GM12892 (cell line): ENCODE data around the gene OPCML.

Source experiments
- DNase-seq: peaks from one replicate; pipeline ENCODE4 v3.0.0; 2011; ENCODE audit not compliant: insufficient read length
- FAIRE-seq: peaks from 2 replicates; lab custom pipeline; 2011; peaks lifted over from hg19 to GRCh38; lab: Jason Lieb, UNC
- POLR2A ChIP-seq: IDR thresholded peaks from 2 replicates; pipeline ENCODE4 v1.6.1; 2011; ENCODE audit warnings: low read depth, low read length, control low read depth
- POLR2AphosphoS5 ChIP-seq: IDR thresholded peaks from 2 replicates; pipeline ENCODE4 v1.6.1; 2011; ENCODE audit warnings: low read depth, low read length, control low read depth
- TAF1 ChIP-seq: IDR thresholded peaks from 2 replicates; pipeline ENCODE4 v1.6.1; 2011; ENCODE audit warnings: low read depth, mild to moderate bottlenecking, control low read depth, low read length, borderline replicate concordance

OPCML gene

DNA sequence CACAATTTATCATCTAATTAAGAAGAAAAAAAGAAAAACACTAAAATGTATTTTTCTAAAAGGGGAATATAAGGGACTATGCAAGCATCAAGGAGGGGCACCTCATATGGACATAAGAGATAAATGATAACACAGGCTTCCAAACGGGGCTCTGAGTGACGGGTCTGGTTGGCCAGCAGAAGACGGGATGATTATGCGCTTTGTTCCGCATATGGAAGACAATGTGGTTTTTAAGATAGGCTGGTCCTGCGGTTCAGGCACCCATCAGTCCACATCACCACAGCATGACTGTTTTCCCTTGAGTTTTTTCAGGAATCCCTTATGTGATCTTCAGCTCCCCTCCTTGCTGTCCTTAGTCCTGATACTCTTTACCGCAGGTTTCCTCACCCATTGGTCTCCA, 404.6 kb downstream of the OPCML start:
- FAIRE-seq (no peak), DNase-seq (no peak)
- TF ChIP-seq POLR2A = no peak
- TF ChIP-seq TAF1 = no peak
- no peak for TF ChIP-seq POLR2AphosphoS5

DNA sequence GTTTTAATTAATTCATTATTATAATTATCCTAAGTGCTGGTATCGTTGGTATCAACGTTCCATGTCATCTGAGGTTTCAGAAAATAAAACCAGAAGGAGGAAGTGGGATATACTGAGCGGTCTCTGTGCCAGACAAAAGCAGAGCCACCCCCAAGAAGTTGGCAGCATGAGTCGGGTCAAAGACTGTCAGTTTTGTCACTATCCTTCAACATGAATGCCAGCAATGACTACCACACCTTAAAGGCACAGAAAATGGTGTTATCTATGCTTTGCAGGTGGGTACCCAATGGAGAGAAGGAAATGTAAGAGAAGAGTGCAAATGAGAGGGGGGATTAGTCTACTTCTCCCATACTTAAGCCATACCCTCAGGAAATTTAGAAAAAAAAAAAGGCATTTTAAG, 408.5 kb downstream of the OPCML start:
- no peak for FAIRE-seq
- no peak for TF ChIP-seq TAF1
- no peak for TF ChIP-seq POLR2A
- TF ChIP-seq POLR2AphosphoS5 = no peak
- DNase-seq = no peak

DNA sequence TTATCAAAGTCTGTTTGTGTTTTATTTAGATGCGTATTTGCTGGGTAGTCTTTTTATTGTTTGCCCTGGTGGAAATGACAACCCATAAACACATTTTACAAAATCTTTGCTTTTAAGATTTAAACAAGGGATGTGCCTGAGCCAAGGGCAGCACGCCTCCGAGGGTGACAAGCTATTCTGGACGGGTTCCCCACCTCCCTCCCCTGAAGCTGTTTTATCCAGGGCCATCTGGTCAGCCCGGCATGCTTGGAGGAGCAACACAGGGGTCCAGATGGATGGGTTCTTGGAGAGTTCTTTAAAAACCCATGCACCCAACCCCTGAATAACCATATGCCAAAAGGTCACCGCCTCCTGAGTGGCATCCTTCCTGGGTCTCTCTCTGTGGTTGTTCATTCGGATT, 408.9 kb downstream of the OPCML start:
- DNase-seq (no peak), FAIRE-seq (no peak)
- no peak for TF ChIP-seq POLR2AphosphoS5
- TF ChIP-seq TAF1 = no peak
- TF ChIP-seq POLR2A = no peak

DNA sequence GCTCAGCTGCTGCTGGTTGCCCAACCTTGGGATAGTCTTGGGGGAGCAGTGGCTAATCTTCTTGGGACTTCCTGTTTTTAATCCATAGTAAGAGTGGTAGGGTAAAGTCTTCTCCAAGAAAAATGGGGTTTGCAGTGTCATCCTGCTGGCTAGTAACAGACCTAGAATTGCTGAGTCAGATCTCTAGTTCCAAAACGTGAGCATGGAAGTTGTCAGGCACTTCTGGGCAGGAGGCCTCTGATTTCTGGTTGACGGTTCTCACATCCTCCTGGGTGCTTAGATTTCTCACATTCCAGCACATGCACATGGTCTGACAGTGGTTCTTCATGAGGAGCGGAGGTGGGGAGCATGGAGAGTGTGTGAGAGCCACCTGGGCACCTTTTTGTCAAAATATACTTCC, 410.0 kb downstream of the OPCML start:
- FAIRE-seq (no peak), DNase-seq (no peak)
- no peak for TF ChIP-seq POLR2A
- TF ChIP-seq TAF1 = no peak

DNA sequence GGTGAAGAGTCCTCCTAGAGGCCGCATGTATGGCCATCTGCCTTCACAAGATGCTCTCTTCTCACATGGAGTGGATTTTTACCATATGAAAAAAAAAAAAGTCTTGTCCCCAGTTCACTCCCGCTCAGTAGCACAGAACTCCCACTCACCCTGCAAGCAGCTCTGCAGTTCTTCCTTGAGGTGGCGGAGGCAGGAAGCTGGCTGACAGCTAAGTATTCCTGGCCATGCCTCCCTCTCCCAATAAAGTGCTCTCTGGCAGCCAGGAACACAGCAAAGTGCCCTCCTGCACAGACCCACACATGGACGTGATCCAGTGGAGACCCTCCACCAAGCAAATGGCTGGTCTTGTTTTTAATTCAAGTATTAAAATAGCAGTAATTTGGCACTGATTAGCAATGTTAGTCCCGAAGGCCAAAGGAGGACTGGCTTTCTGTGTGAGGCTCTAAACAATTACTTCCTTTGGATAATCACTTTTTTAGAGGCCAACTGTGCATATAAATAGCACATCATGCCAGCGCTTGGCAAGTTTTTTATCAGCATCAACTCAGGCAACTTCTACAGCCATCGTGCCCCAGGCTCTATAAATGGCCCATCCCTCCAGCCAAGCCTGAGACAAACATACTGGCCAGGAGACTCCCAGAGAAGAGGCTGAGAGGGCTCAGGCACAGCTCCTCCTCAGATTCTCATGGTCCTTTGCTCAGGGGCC, 413.6 kb downstream of the OPCML start:
- no peak for FAIRE-seq
- DNase-seq = no peak
- TF ChIP-seq POLR2A = no peak
- TF ChIP-seq POLR2AphosphoS5 = no peak
- no peak for TF ChIP-seq TAF1

DNA sequence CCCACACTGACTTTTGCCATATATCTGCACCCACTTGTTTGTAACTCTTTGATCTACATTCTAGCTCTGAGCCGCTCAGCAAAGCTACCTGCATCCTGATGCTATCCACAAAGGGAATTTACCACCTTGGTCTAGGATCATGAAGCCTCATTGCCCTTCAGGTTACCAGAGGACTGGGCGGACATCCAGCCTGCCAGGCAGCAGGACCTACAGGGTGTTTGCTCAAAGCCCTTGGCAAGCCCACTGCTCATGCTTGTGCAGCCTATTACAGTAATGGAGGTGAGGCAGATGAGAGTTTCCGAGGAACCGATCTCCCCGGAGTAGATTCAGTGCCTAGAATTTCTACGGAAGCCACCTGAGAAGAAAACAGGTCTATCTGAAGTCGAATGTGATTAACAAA, 417.2 kb downstream of the OPCML start:
- TF ChIP-seq POLR2A = no peak
- TF ChIP-seq TAF1 = no peak
- no peak for TF ChIP-seq POLR2AphosphoS5
- DNase-seq = no peak
- FAIRE-seq = no peak

DNA sequence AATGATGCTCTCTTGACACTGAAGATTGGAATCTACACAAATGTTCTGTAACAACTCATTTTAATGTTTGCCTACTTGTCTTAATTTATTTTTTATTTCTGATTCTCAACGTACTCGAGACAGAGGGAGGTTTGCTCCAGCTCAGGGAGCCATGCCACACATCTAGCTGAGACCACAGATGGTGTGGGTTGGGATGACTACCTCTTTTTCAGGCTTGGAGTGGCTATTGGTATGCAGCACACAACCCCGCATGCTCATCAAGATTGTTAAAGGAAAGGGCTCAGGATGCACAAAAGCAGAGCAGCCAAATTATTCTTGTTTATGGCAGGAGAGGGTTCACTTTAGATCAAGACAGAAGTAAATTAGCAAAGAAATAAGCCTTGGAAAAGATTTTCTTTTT, 424.5 kb downstream of the OPCML start:
- DNase-seq = no peak
- TF ChIP-seq POLR2A = no peak
- no peak for TF ChIP-seq TAF1
- TF ChIP-seq POLR2AphosphoS5 = no peak
- no peak for FAIRE-seq

DNA sequence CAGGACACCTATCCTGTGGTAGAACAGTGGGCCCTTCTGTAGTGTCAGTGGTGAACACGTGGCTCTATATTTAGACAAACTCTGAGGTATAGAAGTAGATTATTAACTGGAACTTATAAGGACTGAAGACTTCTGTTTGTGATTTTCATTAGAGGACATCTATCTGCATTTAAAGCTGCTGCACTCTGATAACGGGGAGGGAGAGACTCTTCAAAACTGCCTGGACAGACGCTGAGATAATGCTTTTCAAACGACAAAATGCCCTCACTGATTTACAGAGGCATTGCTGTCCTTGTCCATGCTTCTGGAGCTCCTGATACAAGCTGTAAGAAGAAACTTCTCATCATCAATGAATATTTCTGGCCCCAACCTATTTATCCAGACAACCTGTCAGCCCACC, 425.2 kb downstream of the OPCML start:
- FAIRE-seq = no peak
- no peak for DNase-seq
- TF ChIP-seq POLR2AphosphoS5 = no peak
- TF ChIP-seq TAF1 = no peak
- no peak for TF ChIP-seq POLR2A

DNA sequence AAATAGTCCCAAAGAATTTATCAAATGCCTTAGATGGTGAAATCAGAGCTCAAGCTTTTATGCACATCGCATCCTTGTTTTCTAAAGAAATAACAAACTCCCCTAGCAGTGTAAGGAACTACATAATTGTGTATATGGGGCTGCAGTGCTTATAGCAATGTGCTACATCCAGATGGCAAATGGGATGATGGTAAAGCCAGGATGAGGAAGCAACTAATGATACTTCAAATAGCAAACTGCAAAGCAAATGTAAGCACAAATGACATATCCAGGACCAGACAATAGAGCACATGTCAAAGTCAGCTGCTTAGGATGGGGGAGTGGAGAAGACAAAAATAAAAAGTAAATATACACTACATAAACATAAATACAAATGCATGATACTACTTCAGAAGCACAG, 425.9 kb downstream of the OPCML start:
- TF ChIP-seq POLR2A (no peak), TAF1 (no peak), POLR2AphosphoS5 (no peak)
- DNase-seq (no peak), FAIRE-seq (no peak)

DNA sequence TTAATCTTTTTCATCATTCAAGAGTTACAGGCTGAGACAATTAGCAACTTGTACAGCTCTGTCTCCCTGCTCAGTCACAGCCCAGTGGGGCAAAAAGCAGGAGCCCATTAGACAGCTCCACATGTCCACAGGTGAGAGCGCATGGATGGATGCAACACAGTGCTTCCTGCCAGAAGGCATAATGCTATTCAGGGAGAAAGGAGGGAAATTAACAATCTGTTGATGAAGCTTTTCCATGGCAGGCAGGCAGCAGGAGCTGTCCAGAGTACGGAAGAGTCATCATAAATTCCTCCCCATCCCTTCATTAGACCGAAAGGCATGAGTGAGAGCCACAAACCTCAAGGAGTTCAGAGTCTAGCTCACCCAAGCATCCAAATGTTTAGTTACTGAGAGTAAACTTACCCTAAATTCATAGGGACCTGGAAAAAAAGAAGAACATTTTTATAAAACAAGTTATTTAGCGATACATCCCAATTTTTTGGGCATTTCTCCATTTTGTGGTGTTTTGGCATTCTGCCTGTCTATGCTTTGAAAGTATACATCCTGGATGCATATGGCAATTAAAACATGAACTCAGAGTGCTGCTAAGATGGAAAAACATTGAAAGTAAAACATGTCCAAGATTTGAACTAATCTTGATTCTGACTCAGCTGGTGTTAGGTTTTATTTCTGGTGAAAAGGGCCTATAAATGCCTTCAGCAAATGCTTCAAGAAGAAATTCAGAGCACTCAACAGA, 428.1 kb downstream of the OPCML start:
- no peak for FAIRE-seq

DNA sequence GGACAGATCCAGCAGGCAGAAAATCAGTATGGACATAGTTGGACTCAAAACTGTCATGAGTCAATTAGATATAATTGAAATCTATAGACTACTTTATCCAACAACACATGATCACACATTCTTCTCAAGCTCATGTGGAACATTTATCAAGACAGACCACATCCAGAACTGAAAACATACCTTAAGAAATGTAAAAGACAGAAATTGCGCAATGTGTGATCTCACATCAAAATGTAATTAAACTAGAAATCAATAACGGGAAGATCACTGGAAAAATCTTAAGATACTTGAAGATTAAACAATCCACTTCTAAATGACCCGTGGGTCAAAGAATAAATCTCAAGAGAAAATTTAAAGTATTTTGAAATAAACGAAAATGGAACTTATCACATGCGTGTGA, 435.3 kb downstream of the OPCML start:
- FAIRE-seq (no peak), DNase-seq (no peak)
- TF ChIP-seq POLR2AphosphoS5 = no peak
- TF ChIP-seq TAF1 = no peak
- no peak for TF ChIP-seq POLR2A

More for the DNA sequence above, 428.1 kb downstream of the OPCML start:
- DNase-seq = no peak
- TF ChIP-seq POLR2AphosphoS5 = no peak
- no peak for TF ChIP-seq TAF1
- no peak for TF ChIP-seq POLR2A

DNA sequence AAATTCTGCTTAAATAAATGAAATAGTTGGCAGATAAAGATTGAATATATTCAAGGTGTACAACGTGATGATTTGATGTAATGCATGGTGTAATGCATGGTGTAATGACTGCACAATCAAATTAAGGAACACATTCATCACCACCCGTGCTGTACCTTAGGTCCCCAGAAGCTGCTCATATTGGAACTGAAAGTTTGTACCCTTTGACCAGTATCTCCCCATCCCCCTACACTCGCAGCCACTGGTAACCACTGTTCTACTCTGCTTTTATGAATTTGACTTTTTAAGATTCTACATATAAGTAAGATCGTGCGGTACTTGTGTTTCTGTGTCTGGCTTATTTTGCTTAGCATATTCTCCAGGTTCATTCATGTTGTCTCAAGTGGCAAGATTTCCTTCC, 445.8 kb downstream of the OPCML start:
- no peak for FAIRE-seq
- TF ChIP-seq POLR2A (no peak), POLR2AphosphoS5 (no peak), TAF1 (no peak)
- DNase-seq = no peak
